Measurements from ENCODE around the gene SETD9.

SETD9 gene

GRCh38 chr5:56909294-56910209 is at the start of gene SETD9:
SETD9 (plus strand) TSS chr5:56909596; CDS start chr5:56909646, 50 bp downstream.
- DNase-seq, result peak; percentile 88

- no peak for DNase-seq
These were observed 47.4 kb upstream of the SETD9 start for GRCh38 chr5:56861893-56862485.

GRCh38 chr5:56862909-56863308 is 46.5 kb upstream of the SETD9 start:
- DNase-seq, result no peak

GRCh38 chr5:56871777-56872176 is 37.6 kb upstream of the SETD9 start:
- no peak for DNase-seq

- DNase-seq, result no peak
These were observed 36.3 kb upstream of the SETD9 start for GRCh38 chr5:56873056-56873455.

GRCh38 chr5:56876327-56876726 is 33.1 kb upstream of the SETD9 start:
- no peak for DNase-seq

- no peak for DNase-seq
These were observed 27.8 kb upstream of the SETD9 start for GRCh38 chr5:56881571-56881970.

- DNase-seq, result no peak
These were observed 16.0 kb upstream of the SETD9 start for GRCh38 chr5:56893251-56893951.

GRCh38 chr5:56896763-56897162 is 12.6 kb upstream of the SETD9 start:
- DNase-seq, result no peak

GRCh38 chr5:56898213-56898612 is 11.2 kb upstream of the SETD9 start:
- no peak for DNase-seq

- no peak for DNase-seq
These were observed 9.0 kb upstream of the SETD9 start for GRCh38 chr5:56900395-56900794.

- no peak for DNase-seq
These were observed 8.4 kb upstream of the SETD9 start for GRCh38 chr5:56900858-56901578.

GRCh38 chr5:56908942-56909293 is 478 bp upstream of the SETD9 start:
- peak; percentile 23 for DNase-seq

GRCh38 chr5:56910210-56910965 is 992 bp downstream of the SETD9 start:
- DNase-seq, result peak; percentile 36

GRCh38 chr5:56913766-56914165 is 4.4 kb downstream of the SETD9 start:
- DNase-seq, result no peak

GRCh38 chr5:56914678-56915077 is 5.3 kb downstream of the SETD9 start:
- no peak for DNase-seq

- no peak for DNase-seq
These were observed 8.1 kb downstream of the SETD9 start for GRCh38 chr5:56917534-56917933.

- DNase-seq, result no peak
These were observed 8.7 kb downstream of the SETD9 start for GRCh38 chr5:56918054-56918453.

GRCh38 chr5:56919942-56920662 is 10.7 kb downstream of the SETD9 start:
- no peak for DNase-seq

GRCh38 chr5:56922922-56923321 is 13.5 kb downstream of the SETD9 start:
- no peak for DNase-seq

GRCh38 chr5:56934325-56934724 is 24.9 kb downstream of the SETD9 start:
- DNase-seq, result no peak

- no peak for DNase-seq
These were observed 29.5 kb downstream of the SETD9 start for GRCh38 chr5:56938858-56939257.

Data from activated CD8-positive, alpha-beta memory T cell treated with anti-CD3 and anti-CD28 coated beads, Interleukin-2, amount 50 U/mL, for 4 hours (primary cell).